ENCODE measurements around the gene VSIG8. TPM values are rescaled to one million over a fixed set of nuclear protein-coding genes. Genes with fewer than 3 reads are reported as not detected.

VSIG8 gene
- total RNA-seq, 4 donors from 2014 or later: 0.38 to 7.8 (median 1.8) TPM

- TF ChIP-seq POLR2A (IDR thresholded peaks at IDR 0.05) (no peak), CTCF (IDR thresholded peaks at IDR 0.05) (no peak)
- H3K4me1 ChIP-seq: peaks cover 0 to 42% (median 2%) of the 10 kb centered on the region in 3 donors
- no peaks in the 10 kb centered on the region for H3K36me3 ChIP-seq
- intact Hi-C loops (cut with DNase I): no loop called here
- H3K27ac ChIP-seq: no peak overlapping the region
- WGBS, 2 donors: 46 to 47% methylated on average over 3 of the region's 3 CpGs
- H3K4me3 ChIP-seq: no peak overlapping the region
- no peaks in the 10 kb centered on the region for H3K27me3 ChIP-seq
- no peaks in the 10 kb centered on the region for H3K9me3 ChIP-seq
- no peak for DNase-seq
Observed at GRCh38 chr1:159828176-159828575, 34.3 kb downstream of the VSIG8 start.

DNA sequence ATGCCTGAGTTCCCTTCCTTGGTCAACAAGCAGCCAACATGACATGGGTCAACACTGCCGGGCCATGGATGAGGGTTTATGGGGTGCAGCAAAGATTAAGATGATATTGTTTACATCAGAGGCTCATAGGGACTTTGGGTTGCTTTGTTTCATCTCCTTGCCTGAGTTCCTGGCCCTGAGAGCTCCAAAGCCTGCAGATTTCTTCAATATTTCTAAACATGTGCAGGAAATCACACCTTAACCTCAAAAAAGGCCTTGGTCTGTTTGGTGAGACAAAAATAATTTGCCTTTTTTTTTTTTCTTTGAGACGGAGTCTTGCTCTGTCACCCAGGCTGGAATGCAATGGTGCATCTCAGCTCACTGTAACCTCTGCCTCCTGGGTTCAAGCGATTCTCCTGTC, 34.9 kb downstream of the VSIG8 start:
- Histone ChIP-seq H3K36me3 (no peaks in the 10 kb centered on the region), H3K27me3 (no peaks in the 10 kb centered on the region), H3K9me3 (no peaks in the 10 kb centered on the region), H3K27ac (no peak overlapping the region), H3K4me1 (peaks cover 0 to 48% (median 6%) of the 10 kb centered on the region in 3 donors), H3K4me3 (peak overlapping the region in 2 of 4 donors; percentile 0 to 27)
- 86 to 88% methylated on average over 2 to 3 of the region's 3 CpGs for WGBS, 2 donors
- TF ChIP-seq POLR2A (IDR thresholded peaks at IDR 0.05): no peak
- no peak for TF ChIP-seq CTCF (IDR thresholded peaks at IDR 0.05)
- intact Hi-C loops (cut with DNase I): no loop called here
- no peak for DNase-seq

GRCh38 chr1:159827102-159827490, 35.4 kb downstream of the VSIG8 start:
- WGBS, 2 donors: 75 to 84% methylated on average over 6 of the region's 6 CpGs
- Histone ChIP-seq H3K27me3 (no peaks in the 10 kb centered on the region), H3K4me3 (peak overlapping the region in 2 of 4 donors; percentile 0 to 27), H3K36me3 (no peaks in the 10 kb centered on the region), H3K27ac (peak overlapping the region in 1 of 4 donors; percentile 33), H3K9me3 (no peaks in the 10 kb centered on the region), H3K4me1 (peaks cover 0 to 53% (median 6%) of the 10 kb centered on the region in 3 donors)
- no peak for TF ChIP-seq CTCF (IDR thresholded peaks at IDR 0.05)
- TF ChIP-seq POLR2A (IDR thresholded peaks at IDR 0.05): no peak
- intact Hi-C loops (cut with DNase I): no loop called here
- no peak for DNase-seq

DNA sequence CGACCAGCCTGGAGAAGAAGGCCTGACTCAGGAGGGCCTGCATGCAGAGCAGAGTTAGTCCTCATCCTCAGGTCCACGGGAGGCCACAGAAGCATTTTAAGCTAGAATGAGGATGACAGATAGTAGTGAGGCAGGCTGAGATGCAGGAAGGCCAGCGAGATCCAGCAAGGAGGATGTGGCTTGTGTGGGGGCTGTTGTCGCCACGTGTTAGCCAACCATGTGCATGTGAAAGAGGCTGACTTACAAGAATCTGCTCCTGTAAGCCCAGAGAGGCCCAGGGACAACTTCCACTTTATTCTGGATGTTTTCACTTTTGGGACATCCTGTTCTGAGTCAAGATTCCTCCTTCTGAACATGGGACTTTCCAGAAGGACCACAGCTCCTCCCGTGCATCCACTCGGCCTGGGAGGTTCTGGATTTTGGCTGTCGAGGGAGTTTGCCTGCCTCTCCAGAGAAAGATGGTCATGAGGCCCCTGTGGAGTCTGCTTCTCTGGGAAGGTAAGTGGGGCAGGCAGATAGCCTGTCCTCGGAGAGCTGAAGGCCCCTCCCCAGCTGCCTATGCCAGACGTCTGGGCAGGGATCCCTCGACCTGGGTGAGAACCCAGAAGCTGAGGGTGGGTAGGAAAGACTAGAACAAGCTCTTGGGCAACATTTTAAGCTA, 35.9 kb downstream of the VSIG8 start, which contains the start of gene SLAMF8:
TSS of gene SLAMF8 (plus strand) at position 433 of the 661 bp plus-strand sequence. CDS start at position 459, 26 bp downstream.
- no peak for DNase-seq
- Histone ChIP-seq H3K4me1 (peaks cover 0 to 53% (median 6%) of the 10 kb centered on the region in 3 donors), H3K36me3 (no peaks in the 10 kb centered on the region), H3K27me3 (no peaks in the 10 kb centered on the region), H3K27ac (peak within 1 kb of the TSS in 1 of 4 donors; percentile 33), H3K9me3 (no peaks in the 10 kb centered on the region), H3K4me3 (peak within 1 kb of the TSS in 2 of 4 donors; percentile 0 to 27)
- intact Hi-C loops (cut with DNase I): no loop called here
- 57 to 68% methylated on average over 7 of the region's 11 CpGs for WGBS, 2 donors
- TF ChIP-seq POLR2A (IDR thresholded peaks at IDR 0.05) (no peak), CTCF (IDR thresholded peaks at IDR 0.05) (no peak)

GRCh38 chr1:159825564-159825963, 36.9 kb downstream of the VSIG8 start:
- no peak for DNase-seq
- Histone ChIP-seq H3K36me3 (no peaks in the 10 kb centered on the region), H3K27me3 (peaks cover 0 to 5% (median 0%) of the 10 kb centered on the region in 4 donors), H3K27ac (no peak overlapping the region), H3K9me3 (no peaks in the 10 kb centered on the region), H3K4me1 (peaks cover 0 to 53% (median 6%) of the 10 kb centered on the region in 3 donors), H3K4me3 (no peak overlapping the region)
- intact Hi-C loops (cut with DNase I): no loop called here
- TF ChIP-seq POLR2A (IDR thresholded peaks at IDR 0.05) (no peak), CTCF (IDR thresholded peaks at IDR 0.05) (no peak)
- 40 to 57% methylated on average over 1 to 2 of the region's 3 CpGs for WGBS, 2 donors
